GM18507 (cell line): ENCODE measurements around the gene PPA1.
"Not testable (repeated sequence)": the region's sequence is repeated elsewhere in the genome, so short reads cannot be mapped to it uniquely, and the experiment has no call there.

Source experiments
- DNase-seq: peaks from one replicate; pipeline ENCODE4 v3.0.0; 2011; ENCODE audit warnings: low read depth; ENCODE audit not compliant: insufficient read length; ENCODE audit errors: extremely low spot score
- FAIRE-seq: peaks from 2 replicates; lab custom pipeline; 2011; peaks lifted over from hg19 to GRCh38; lab: Jason Lieb, UNC

The PPA1 gene

DNA sequence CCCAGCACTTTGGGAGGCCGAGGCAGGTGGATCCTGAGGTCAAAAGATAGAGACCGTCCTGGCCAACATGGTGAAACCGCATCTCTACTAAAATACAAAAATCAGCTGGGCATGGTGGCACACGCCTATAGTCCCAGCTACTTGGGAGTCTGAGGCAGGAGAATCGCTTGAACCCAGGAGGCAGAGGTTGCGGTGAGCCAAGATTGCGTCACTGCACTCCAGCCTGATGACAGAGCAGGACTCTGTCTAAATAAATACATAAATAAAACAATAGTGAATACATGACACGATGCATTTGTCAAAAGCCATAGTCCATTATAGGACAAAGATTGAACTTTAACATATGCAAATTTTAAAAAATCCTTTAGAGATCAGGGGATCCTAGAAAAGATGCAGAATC, 54.0 kb downstream of the PPA1 start:
- not testable (repeated sequence) for FAIRE-seq, DNase-seq

DNA sequence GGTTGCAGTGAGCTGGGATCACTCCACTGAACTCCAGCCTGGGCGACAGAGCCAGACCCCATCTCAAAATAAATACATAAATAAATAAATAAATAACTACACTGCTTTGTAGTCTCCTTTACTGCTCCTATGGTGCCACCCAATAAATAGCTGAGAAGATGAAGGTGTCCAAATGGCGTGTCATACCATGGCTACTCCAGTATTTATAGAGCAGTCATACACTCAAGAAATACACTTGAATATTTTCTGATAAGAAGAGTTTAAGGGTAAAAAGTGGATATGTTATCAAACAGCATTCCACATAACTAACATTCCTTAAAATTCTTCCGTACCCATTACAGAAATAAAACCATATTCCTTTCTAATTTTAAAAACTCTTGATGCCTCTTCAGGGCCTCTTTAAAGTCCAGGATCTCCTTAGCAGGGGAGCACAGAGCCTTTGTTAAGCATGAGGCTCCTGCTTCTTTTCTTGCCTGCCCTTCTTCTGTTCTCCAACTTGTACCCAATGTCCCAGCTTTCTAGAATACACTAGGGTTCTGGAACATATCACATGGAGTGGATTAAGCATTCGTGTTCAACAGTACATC, 55.0 kb downstream of the PPA1 start:
- no peak for DNase-seq
- no peak for FAIRE-seq

DNA sequence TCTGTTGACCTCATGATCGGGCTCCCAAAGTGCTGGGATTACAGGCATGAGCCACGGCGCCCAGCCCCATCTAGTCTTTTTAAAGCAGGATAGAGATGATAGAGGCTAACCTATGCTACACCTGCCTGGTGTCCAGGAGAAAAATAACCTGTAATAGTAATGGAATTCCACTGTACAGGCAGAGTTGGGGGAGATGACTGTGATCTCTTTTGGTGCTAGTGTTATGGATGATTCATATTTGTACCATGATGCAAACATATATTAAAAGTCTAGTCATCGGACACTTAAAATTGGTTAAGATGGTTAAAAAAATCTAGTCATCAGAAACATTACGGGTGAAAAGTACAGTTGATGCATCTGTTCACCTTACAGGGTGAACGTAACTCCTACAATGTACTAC, 56.8 kb downstream of the PPA1 start:
- DNase-seq (no peak), FAIRE-seq (no peak)

DNA sequence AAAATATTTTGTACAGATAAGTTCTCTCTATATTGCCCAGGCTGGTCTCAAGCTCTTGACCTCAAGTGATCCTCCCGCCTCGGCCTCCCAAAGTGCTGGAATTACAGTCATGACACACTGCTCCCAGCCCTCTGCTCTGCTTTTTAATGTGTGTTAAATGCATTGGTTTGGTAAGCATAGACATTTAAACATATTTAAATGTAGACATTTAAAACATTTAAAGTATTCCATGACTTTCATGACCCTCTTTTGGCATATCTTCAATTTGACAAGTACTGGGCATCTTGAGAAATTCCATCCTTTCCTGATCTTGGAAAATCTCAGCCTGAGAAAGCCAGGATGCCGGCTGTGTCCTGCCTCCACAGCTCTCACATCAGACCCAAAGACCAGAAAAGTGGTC, 57.7 kb downstream of the PPA1 start:
- DNase-seq (no peak), FAIRE-seq (no peak)

DNA sequence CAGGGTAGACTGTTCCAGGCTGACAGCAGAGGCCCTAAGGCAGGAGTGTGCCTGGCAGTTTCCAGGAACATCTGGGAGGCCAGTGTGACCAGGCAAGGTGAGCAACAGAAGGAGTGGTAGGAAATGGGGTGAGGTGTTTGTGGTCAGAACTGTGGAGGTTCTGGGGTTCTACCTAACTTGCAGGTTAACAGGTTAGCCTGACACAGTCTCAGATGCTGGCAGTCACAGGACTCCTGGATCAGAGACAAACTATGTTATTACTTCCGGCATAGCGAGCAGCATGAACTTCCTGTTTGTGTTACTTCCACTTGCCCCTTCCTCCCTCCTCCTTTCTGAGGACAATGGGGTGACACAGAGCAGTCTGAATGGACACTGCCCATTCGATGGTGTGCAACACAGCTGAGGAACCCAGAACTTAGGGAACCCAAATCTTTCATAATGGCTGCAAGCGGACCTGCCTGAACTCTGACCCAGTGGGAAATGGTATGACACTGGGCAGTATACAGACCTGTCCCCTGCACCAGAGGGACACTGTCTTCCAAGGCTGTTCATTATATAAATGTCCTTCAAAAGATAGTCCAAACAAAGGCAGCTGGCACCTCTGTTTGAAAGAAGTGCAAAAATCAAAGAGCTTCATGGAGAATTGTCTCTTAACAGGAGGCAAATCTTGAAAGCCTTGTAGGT, 59.0 kb downstream of the PPA1 start:
- FAIRE-seq (peak; percentile 65), DNase-seq (peak; percentile 22)

DNA sequence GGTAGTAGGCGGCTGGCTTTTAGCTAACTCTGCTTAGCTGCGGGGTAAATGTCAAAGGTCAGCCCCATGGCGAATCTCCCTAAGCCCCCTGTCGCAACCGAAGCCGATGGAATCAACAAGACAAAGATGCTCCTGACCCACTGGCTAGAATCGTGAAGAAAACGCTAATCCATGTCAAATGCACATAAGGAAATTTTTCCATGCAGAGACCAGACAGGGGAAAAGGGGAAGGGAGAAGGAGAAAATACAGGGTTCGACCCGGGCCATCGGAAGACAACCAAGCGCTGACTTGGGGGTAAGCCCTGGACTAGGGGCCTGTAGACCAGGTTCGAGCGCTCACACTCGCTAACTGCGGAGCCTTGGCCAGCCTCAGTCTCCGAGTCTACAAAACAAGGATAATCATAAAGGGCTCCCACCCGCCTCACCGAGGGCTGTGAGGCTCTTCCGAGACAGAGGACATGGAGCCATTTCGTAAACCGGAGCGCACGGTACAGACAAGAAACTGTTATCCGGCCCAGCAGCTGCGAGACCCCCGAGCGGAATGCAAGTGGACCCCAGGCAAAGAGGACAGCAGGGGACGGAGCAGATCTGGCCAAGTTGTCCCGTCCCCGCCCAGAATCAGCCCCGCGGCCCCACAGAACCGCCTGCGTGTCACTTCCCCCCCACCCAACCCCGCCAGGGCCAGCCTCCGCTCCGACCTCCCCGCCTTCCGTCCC, 63.4 kb downstream of the PPA1 start:
- FAIRE-seq (no peak), DNase-seq (no peak)

DNA sequence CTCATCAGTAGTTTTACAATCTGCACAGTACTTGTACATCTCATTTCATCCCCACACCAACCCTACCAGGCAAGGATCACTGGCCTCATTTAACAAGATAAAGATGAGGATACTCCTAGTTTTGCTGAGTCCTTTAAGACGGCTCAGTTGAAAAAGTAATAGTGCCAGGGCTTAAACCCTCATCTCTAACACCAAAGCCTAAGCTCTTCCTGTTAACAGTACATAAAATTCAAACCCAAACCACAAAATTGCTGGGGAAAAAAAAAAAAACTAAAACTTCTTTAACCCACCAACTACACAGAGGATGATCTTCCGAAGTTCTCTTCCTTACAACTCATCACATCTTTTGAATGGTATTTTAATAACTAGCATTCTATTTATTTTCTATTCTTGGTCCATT, 64.2 kb downstream of the PPA1 start:
- no peak for DNase-seq
- no peak for FAIRE-seq

DNA sequence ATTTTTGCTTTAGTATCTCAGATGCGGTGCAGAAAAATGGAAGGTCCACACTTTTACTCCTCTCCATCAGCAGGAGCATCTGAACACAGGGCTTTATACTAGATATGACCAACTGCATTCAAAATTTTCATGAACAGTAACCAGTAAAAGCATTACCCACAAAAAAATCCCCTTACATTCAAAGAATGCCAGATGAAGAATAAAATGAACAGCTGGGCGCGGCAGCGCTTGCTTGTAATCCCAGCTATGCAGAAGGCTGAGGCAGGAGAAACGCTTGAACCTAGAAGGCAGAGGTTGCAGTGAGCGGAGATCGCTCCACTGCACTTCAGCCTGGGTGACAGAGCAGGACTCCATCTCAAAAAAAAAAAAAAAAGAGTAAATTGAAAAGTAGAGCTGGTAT, 66.0 kb downstream of the PPA1 start:
- FAIRE-seq (no peak), DNase-seq (no peak)

DNA sequence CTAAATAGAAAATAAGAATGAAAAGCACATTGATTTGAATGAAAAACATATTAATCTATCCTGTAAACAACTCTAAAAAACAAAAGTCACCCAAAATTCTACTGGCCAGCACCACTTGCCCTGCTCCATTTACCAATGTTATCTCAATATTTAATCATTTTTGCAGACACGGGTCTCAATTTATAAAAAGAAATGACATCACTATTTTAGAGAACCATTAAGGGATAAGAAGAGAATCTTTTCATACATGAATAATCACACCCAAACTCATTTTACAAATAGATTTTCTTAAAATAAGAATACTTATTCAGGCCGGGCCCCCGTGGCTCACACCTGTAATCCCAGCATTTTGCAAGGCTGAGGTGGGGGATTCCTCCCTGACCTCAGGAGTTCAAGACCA, 66.8 kb downstream of the PPA1 start:
- FAIRE-seq: no peak
- DNase-seq: no peak

DNA sequence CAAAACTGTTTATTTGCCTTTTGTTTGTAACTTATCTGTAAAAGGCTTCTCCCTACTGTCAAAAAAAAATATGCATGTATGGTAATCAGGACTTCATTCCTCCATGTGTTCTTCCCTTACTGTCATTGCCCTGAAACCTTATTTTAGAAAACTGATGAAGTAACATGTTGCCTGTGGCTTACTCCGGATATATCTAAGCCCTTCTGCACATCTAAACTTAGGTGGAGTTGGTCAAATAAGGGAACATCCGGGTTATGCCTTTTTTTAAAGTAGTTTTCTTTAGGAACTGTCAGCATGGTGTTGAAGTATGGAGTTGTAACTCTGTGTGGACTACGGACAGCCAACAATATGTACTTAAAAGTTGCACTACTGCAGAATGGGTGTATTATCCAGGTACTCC, 69.1 kb downstream of the PPA1 start:
- DNase-seq: no peak
- FAIRE-seq: no peak

DNA sequence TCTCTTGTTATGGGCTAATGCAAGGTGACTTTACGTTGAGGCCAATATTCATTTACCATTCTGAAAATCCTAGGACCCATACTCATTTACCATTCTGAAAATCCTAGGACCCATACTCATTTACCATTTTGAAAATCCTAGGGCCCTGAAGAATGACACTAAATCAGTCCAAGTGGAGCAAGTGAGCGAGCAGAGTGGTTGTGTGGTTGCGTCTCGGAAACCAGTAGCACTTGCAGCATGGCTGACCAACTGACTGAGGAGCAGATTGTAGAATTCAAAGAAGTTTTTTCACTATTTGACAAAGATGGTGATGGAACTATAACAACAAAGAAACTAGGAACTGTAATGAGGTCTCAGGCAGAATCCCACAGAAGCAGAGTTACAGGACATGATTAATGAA, 69.8 kb downstream of the PPA1 start:
- no peak for FAIRE-seq

DNA sequence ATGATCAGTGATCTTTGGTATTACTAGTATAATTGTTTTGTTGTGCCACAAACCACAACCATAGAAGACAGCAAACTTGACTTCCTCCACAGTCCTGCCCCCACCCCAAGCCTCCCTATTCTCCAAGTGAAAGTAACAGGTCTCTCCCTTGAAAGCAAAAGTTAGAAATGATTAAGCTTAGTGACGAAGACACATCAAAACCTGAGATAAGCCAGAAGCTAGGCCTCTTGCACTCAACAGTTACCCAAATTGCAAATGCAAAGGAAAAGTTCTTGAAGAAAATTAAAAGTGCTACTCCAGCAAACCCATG, 70.4 kb downstream of the PPA1 start:
- FAIRE-seq (peak; percentile 83), DNase-seq (peak; percentile 58)

More for the DNA sequence above, 69.8 kb downstream of the PPA1 start:
- no peak for DNase-seq

DNA sequence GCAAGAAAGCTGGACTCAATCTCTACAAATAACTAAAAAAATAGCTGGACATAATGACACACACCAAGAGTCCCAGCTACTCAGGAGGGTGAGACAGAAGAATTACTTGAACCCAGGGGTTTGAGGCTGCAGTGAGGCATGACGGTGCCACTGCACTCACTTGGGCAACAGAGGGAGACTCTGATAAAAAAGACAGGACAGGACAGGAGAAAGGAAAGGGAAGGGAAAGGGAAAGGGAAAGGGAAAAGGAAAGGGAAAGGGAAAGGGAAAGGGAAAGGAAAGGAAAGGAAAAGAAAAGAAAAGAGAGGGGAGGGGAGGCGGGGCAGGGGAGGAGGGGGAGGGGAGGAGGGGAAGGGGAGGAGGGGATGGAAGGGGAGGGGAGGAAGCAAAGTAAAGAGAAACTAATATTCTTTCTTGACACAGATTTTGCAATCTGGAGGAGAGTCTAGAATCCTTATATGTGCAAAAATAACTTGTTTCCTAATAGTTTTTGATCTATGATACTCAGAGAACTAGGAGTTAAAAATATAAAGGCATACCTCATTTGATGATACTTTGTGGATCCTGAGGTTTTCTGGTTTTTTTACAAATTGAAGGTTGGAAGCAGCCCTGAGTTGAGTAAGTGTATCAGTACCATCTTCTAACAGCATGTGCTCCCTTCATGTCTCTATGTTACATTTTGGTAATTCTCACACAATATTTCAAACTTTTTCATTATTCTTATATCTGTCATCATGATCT, 70.9 kb downstream of the PPA1 start:
- FAIRE-seq (no peak), DNase-seq (no peak)

DNA sequence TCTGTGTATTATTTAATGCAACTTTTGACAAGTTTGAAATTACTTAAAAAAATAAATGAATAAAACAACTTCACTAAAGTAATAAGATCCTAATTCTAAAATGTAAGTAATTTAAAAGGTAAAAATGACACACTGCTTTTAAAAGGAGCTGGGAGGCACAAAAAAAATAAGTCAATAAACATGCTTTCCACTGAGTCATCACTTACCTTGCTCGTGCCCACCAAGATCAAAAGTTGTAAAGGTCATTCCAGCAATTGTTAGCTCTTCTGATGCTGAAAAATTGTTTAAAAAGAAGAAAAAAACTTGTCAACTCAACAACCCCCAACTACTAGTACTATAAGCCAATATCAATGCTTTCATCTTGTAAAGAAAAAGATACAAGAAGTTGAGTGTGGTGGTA, 72.4 kb downstream of the PPA1 start:
- FAIRE-seq: no peak

DNA sequence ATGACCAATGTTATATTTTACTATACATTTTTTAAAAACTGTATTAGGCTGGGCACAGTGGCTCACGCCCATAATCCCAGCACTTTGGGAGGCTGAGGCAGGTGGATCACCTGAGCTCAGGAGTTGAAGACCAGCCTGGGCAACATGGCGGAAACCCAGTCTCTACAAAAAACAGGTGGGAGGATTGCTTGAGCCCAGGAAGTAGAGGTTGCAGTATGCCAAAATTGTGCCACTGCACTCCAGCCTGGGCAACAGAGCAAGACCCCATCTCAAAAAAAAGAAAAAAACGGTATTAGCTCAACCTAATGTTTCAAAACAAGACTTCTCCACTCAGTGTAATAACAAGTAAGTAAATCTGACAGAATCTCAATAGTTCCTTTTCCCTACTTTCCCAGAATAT, 73.9 kb downstream of the PPA1 start:
- not testable (repeated sequence) for FAIRE-seq, DNase-seq

More for the DNA sequence above, 72.4 kb downstream of the PPA1 start:
- DNase-seq: no peak

DNA sequence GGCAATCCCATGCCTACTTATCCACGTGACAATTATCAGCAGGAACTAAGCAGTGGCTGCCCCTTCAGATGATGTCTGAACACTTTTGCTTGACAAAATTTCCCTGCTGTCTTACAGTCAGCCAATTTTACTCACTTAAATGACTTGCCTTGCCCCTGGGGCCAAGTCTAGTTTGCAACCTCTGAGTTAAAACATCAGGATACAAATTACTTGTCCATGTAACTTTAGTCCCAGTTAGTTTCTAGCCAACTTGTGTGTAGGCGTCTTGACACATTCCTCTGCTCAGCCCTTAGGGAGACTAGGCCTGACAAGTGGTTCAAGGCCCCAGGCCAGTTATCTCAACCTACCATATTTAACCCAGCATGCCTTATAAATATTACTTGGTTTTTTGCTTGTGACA, 75.1 kb downstream of the PPA1 start:
- FAIRE-seq (no peak), DNase-seq (no peak)

DNA sequence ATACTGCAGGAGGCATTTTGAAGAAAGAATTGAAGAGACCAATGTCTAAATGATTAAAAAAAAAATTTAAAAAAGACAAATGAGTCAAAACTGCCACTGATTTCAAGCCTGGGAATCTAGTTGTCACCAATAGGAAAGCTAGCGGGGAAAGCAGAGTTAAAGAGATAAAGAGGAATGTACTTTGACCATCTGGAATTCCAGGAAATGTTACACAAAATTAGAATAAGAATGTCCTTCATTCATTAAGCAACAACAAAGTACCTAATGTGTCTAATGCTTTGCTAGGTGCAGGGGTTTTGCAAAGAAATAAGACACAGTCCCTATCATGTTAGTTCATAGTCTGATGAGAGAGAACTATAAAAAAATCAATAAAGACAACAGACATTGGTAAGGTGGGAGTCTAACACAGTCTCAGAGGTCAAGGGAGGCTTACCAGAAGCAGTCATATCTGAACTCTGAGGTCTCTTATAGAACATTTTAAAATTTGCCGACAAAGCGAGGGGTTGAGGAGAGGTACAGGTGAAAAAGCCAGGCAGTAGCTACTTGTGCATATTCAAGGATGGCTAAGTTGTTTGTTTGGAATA, 77.9 kb downstream of the PPA1 start:
- DNase-seq: no peak
- FAIRE-seq: no peak
